NCI-H2029 (cell line): ENCODE data around the gene TOLLIP.
"Not testable (repeated sequence)": the region's sequence is repeated elsewhere in the genome, so short reads cannot be mapped to it uniquely, and the experiment has no call there.

ENCODE experiments used
- DNase-seq: peaks from one replicate; lab custom pipeline; 2025; lab: John Stamatoyannopoulos, UW

TOLLIP gene

DNA sequence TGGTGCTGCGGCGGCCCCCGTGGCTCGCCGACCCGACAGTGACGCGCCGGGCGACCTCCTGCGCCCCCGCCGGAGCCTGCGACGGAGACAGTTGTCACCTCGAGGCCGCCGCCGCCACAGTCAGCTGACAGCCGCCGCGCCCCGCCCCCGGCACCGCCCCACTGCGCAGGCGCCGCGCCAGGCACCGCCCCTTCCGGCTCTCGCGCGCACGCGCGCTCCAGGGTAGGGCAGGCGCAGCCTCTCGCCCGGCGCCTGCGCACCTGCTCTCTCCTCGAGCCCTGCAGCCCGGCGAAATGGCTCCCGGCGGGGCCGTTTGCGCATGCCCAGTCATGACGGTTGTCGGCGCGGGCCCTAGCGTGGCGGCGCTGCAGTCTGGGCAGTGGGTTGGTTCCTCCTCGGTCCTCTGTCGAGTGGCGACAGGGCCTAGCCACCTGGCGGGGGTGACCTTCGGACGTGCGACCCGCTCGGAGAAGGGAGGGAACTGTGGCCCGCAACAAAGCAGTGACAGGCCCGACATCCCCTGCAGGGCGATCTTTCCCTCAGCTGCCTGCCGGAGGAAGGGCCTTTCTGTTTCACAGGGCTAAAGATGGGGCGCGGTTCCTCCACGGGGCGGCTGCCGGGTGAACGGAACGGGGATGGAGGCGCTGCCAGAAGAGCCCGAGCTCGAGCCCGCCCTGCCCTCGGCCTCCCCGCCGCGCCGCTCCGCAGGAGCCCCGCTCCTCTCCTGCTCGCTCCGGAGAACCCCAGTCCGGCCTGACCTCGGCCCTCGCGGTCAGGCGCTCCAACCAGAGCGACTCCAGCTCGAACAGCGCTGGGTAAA, at the start of gene TOLLIP:
Gene TOLLIP, minus strand, starts transcription at position 135 of the 820 bp plus-strand sequence. Its CDS starts 134 bp downstream, at position 1.
- DNase-seq: peak; percentile 85

GRCh38 chr11:1358931-1359330, 49.5 kb upstream of the TOLLIP start:
- DNase-seq: not testable (repeated sequence)

- DNase-seq: no peak
Measured at GRCh38 chr11:1358286-1358685, 48.9 kb upstream of the TOLLIP start.

DNA sequence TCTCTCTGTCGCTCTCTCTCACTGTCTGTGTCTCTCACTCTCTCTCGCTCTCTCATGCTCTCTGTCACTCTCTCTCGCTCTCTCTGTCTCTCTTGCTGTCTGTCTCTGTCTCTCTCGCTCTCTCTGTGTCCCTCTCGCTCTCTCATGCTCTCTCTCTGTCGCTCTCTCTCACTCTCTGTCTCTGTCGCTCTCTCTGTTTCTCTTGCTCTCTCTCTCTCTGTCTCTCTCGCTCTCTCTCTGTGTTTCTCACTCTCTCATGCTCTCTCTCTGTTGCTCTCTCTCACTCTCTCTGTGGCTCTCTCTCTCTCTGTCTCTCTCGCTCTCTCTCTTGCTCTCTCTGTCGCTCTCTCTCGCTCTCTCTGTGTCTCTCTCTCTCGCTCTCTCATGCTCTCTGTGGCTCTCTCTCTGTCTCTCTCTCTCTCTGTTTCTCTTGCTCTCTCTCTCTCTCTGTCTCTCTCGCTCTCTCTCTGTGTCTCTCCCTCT, 47.1 kb upstream of the TOLLIP start:
- no peak for DNase-seq

DNA sequence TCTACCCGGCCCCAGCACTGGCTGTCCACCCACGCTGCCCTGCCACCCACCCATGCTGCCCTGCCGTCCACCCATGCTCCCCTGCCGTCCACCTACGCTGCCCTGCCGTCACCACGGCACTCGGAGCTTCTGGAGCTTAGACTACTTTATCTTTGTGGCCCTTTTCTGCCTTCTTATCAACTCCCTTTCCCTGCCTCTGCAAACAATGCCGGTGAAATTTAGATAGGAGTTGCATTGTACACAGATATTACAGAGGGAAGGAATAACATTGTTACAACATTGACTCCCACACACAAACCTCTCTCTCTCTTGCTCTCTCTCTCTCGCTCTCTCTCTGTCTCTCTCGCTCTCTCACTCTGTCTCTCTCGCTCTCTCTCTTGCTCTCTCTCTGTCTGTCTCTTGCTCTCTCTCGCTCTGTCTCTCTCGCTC, 46.6 kb upstream of the TOLLIP start:
- no peak for DNase-seq

DNA sequence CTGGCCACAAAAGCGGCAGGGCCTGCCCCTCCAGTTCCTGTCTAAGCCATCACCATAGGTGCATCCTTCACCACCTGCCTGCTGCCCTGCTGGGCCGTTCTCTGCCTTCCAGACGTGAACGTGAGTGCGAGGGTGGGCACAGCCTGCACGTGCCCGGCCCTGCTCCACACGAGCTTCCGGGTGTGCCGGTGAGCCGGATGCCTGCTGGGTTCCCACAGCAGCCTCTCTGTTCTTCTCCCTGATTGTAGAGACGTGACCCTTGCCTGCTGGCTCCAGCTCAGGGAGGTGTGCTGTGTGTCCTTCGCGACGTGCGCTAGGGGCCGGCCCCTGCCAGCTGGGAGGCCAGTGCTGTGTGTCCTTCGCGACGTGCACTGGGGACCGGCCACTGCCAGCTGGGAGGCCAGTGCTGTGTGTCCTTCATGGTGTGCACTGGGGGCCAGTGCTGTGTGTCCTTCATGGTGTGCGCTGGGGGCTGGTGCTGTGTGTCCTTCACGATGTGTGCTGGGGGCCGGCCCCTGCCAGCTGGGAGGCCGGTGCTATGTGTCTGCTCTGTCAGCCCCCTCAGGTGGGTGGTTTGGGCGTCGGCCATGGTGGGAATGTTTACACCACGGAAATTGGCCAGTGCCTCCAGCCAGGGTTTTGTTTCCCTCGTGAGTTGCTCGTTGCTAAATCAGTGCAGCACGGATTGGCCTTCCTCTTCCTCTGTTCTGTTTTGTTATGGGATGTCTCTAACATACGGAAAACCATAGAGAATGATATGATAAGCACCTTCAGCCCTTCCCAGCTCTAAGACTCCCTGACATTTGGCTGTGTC, 44.9 kb upstream of the TOLLIP start:
- DNase-seq: no peak

GRCh38 chr11:1353383-1354124, 44.1 kb upstream of the TOLLIP start:
- DNase-seq: no peak

- no peak for DNase-seq
Measured at GRCh38 chr11:1352696-1353382, 43.4 kb upstream of the TOLLIP start.

DNA sequence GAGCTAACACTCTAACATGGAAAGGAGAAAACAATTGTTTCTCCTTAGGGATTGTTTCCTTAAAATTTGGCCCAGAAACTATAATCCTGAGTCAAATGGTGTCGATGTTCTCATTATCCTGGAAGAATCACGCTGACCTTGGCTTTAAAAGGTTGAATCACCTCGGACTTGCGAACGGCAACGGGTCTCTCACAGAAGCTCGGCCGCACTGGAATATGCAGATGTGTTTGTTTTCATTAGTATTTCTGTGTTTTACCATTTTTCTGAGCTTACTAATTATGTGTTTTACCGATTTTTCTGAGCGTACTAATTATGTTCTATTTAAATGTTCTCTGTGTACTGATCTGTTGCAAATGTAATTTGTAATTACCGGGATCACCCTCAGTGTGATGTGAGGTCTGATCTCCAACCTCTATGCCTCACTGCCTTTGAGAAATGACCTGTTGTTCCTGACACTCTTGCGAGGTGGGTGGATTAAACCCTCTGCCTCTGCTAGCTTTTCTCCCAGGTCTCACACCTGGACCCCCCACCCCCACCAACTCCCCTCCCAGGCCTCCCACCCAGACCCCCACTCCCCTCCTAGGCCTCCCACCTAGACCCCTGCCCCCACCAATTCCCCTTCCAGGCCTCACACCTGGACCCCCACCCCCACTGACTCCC, 42.0 kb upstream of the TOLLIP start:
- no peak for DNase-seq

DNA sequence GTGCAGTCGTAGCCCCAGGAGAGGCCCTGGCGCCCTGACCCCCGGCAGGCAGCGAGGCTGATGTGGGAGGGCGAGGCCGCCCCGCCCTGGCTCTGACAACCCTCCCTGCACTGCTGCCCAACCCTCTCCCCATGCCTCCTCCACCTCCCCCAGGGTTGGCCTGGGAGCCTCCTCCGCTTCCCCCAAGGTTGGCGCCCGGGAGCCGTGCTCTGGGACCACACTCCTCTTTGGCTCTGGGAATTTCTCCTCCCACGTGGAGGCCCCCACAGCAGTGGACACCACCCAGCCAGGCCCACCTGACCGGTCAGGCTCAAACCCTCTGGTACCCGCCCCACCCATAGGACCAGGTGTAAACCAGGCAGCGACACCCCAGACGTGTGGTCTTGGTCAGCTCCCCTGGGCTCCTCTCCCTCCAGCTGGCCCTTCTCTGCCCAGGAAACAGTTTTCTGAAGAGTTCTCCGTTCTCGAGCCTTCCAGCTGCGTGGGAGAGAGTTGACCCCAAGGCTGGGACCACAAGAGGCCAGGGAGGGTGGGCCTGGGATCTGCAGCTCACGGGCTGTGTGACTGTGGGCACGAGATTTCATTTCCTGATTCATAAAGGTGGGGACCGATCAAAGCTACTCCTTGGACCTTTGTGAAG, 40.8 kb upstream of the TOLLIP start:
- DNase-seq: no peak

DNA sequence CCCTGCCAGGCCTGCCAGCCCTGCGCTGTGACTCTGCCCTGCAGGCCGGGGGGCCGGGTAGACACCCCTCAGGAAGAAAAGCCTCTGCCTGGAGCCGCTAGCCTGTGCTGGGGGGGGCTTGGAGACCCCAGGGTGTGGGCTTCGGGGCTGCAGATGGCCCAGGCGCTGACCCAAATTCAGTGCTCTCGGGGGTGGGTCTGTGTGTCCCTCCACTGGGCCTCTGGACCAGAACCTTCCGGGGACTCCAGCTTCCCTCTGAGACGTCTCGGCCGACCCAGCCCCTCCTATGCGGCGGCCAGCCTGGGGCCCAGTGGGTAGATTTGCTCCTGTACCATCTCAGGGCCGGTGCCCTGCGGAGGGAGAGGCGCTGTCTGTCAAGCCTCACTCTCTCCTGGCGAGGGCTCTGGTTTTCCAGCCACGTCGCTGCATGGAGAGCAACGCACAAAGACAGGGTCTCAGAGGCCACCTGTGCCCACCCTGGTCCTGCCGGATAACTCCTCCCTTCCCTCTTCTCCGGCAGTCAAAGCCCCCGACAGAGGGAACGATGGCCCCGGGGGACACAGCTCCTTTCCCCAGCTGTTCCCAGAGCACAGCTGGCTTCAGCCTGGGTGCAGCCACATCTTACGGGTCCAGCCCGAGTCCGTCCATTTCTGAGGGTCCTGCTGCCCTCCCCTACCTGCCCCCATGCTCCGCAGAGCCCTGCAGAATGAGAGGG, 40.1 kb upstream of the TOLLIP start:
- no peak for DNase-seq

DNA sequence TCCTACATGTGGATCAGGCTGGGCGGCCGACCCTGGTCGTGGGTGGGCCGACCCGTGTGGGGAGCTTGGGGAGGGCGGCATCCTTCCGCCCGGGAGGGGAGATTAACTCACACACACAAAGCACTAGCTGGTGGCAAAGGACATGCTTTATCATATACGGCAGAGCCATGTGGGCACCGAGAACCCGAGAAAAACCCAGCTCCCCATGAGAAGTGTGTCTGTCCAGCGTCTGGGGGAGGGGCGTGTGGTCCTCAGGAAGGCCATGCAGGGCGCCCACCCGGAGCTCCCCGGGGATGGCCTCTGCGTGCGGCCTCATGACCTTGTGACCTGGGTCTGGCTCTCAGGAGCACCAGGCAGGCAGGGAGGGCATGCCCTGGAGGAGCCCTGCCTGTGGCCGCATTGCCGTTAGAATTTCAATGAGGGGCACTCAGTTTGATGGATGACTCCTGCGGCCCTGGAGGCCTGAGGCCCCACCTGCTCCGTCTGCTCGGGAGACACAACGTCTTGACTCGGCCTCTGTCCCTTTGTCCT, 39.4 kb upstream of the TOLLIP start:
- DNase-seq: no peak

DNA sequence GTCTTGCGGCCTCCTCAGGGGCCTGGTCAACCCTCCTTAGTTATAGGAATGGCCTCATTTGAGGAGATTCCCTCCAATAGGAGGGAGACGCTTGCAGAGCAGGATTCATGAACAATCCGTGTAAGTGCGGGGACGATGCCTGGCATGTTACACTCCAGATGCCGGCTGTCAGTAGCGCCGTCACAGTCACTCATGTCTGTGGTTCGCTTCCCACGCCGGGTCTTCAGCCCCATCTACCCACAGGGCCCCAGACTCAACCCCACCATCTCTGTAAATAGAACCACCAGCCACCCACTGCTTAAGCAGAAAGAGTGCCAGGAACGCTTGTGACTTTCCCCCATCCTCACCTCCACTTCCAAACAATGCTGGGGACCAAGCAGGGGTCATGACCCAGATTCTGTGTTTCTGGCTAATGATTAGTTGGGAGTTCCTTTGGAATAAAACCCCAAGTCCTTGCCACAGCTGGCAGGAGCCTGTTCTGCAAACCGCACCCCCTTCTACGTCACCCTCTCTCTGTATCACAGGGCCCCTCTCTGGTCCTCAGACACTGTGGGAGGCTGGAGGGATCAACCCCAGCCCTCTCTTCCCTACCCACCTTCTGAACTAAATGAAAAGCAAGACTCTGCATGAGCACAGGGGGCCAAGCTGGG, 38.8 kb upstream of the TOLLIP start:
- no peak for DNase-seq

DNA sequence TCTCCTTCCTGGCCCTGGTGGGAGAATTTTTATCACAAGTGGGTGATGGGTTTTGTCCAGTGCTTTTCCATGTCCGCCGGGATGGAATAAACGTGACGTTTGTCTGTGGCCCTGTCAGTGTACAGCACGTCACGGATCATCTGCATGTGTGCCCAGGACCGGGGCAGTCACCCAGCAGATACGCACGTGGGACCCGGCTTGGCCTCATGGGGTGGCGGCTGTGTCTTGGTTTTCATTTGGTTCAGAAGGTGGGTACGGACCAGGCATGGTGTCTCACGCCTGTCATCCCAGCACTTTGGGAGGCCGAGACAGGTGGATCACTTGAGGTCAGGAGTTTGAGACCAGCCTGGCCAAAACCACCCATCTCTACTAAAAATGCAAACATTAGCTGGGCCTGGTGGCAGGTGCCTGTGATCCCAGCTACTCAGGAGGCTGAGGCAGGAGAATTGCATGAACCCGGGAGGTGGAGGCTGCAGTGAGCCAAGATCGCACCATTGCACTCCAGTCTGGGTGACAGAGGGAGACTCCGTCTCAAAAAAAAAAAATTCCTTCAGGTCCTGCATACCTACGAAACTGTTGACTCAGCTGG, 38.1 kb upstream of the TOLLIP start:
- not testable (repeated sequence) for DNase-seq

DNA sequence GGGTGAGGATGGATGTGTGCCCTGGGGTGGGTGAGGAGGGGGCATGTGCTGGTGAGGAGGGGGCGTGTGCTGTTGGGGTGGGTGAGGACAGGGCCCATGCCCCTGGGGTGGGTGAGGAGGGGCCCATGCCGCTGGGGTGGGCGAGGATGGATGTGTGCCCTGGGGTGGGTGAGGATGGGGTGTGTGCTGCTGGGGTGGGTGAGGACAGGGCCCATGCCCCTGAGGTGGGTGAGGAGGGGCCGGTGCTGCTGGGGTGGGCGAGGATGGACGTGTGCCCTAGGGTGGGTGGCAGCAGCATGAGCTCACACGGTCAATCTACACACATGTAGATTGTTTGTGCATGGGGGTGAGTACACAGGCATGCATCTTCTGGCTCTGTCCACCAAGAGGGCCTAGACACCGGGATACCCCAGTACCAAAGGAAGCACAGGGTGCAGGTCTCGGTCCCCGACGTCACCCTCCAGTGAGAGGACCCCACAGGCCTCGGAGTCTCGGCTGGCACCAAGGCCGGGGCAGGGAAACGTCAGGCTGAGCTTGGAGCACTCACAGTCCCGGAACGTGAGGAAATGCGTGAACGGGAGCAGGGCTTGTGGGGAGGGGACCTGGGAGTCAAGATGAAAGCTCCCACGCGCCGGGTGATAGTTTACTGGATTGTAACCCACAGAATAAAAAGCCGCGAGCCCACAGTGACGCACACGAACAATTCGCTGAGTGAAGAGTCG, 37.4 kb upstream of the TOLLIP start:
- no peak for DNase-seq

- no peak for DNase-seq
Measured at GRCh38 chr11:1345737-1346513, 36.5 kb upstream of the TOLLIP start.

- DNase-seq: no peak
Measured at GRCh38 chr11:1344056-1344635, 34.7 kb upstream of the TOLLIP start.
